K562 (cell line): ENCODE results near the gene FAM219B. TPM values are rescaled to one million over a fixed set of nuclear protein-coding genes. Genes with fewer than 3 reads are reported as not detected.
A peak's percentile ranks its signal among the peaks of the same experiment; 100 is the strongest.

Experiments used
- CHD2 ChIP-seq: IDR thresholded peaks from 2 replicates; pipeline ENCODE4 v1.6.1; 2011; ENCODE audit warnings: low read depth, low read length
- ELF4 ChIP-seq: fragments of 450-650 bp; formaldehyde crosslinking; IDR thresholded peaks from 2 replicates; pipeline ENCODE4 v1.4.0; 2022; ENCODE audit warnings: missing genetic modification characterization
- EP400 ChIP-seq: fragments of 450-650 bp; IDR thresholded peaks from 2 replicates; pipeline ENCODE4 v1.6.1; 2017; ENCODE audit warnings: antibody characterized with exemption, mild to moderate bottlenecking, moderate library complexity
- HNRNPK ChIP-seq: fragments of 200-400 bp; formaldehyde crosslinking; IDR thresholded peaks from one replicate; pipeline ENCODE4 v1.6.1; 2018; ENCODE audit warnings: mild to moderate bottlenecking, low read depth, low read length; ENCODE audit not compliant: poor library complexity, severe bottlenecking
- MAFF ChIP-seq: IDR thresholded peaks from 2 replicates; pipeline ENCODE4 v1.6.1; 2012; ENCODE audit warnings: low read length, improper control_type of control experiment
- MGA ChIP-seq: fragments of 450-650 bp; IDR thresholded peaks from 2 replicates; pipeline ENCODE4 v1.6.1; 2016; ENCODE audit warnings: mild to moderate bottlenecking, moderate library complexity
- PHF20 ChIP-seq: fragments of 450-650 bp; IDR thresholded peaks from 2 replicates; pipeline ENCODE4 v1.6.1; 2018; ENCODE audit not compliant: partially characterized antibody
- SIX5 ChIP-seq, 2 experiments: IDR thresholded peaks; 2 replicates each; pipeline ENCODE4 v1.6.1; 2011; ENCODE audit warnings: low read length in 2 of 2, borderline replicate concordance in 1 of 2, low read depth in 1 of 2, mild to moderate bottlenecking in 1 of 2, moderate library complexity in 1 of 2; ENCODE audit not compliant: insufficient read depth in 1 of 2
- SNIP1 ChIP-seq: fragments of 450-650 bp; IDR thresholded peaks from 2 replicates; pipeline ENCODE4 v1.7.1; 2017; ENCODE audit warnings: low read depth, mild to moderate bottlenecking
- TBP ChIP-seq: optimal IDR thresholded peaks from 2 replicates; pipeline ENCODE3; 2011; ENCODE audit warnings: low read depth, low read length, improper control_type of control experiment
- ZNF431 ChIP-seq: sonication (generic); formaldehyde crosslinking; IDR thresholded peaks from 2 replicates; pipeline ENCODE4 v1.8.0; 2022; ENCODE audit warnings: mild to moderate bottlenecking, missing genetic modification reagents
- ZNF512 ChIP-seq: IDR thresholded peaks from 2 replicates; pipeline ENCODE4 v1.6.1; 2016; ENCODE audit warnings: missing genetic modification characterization, missing compliant biosample characterization
- ZNF586 ChIP-seq: fragments of 450-650 bp; formaldehyde crosslinking; conservative IDR thresholded peaks from 2 replicates; pipeline ENCODE4 v1.4.0; 2020; ENCODE audit warnings: mild to moderate bottlenecking, moderate library complexity
- ZNF76 ChIP-seq: fragments of 250-450 bp; sonication (Bioruptor Pico); IDR thresholded peaks from 2 replicates; pipeline ENCODE4 v1.4.0; 2020; ENCODE audit warnings: mild to moderate bottlenecking, moderate library complexity, borderline replicate concordance
- polyA plus RNA-seq, 8 experiments: library from polyadenylated mRNA; depleted of rRNA in 4 of 8; stranded (reverse) in 5 of 8; unstranded in 3 of 8; fragments of >200 nt; fragmentation: Nextera tagmentation in 2 of 8; fragmentation: Illumina TruSeq in 1 of 8; extraction: Ambion mirVana in 2 of 8; extraction: Trizol in 1 of 8; gene quantifications; 2 replicates each; pipeline versions ENCODE4 v1.2.1 to v1.2.3, GENCODE V29; 2011 to 2014; ENCODE audit warnings: inconsistent platforms in 1 of 8, missing spikeins in 1 of 8
- total RNA-seq, 7 experiments: library from RNA; depleted of rRNA in 6 of 7; stranded (reverse); fragments of >200 nt in 6 of 7; fragmentation: Illumina TruSeq in 2 of 7; extraction: Trizol in 2 of 7; gene quantifications; 2 replicates each; pipeline versions ENCODE4 v1.2.1 to v1.2.3, GENCODE V29; 2011 to 2021; ENCODE audit warnings: low replicate concordance in 1 of 7

Gene FAM219B
- total and polyA plus RNA-seq, 9 of the 15 experiments (the other 6 are each of a cell fraction or from before 2014, with no cell fraction given), result 6.8 to 50.4 (median 29.4) TPM

GRCh38 chr15:74873036-74873755, 33.5 kb downstream of the FAM219B start, which contains the start of gene SCAMP2 (continued):
- TF ChIP-seq MGA (no peak; the same call in none of the 2 replicates), EP400 (peak; percentile 98), ZNF76 (CRISPR knock-in tag) (no peak), SIX5 (IDR thresholded peaks at IDR 0.05; ENCODE audit: borderline replicate concordance in 1 of 2, insufficient read depth in 1 of 2, low read depth in 1 of 2, low read length in 2 of 2) (no peak), ELF4 (CRISPR knock-in tag) (peak; percentile 98), CHD2 (0 out of 2 replicates have a peak, but pooled peaks have one; percentile 61), ZNF586 (CRISPR knock-in tag) (no peak), ZNF431 (CRISPR knock-in tag) (no peak), TBP (peak; percentile 70), PHF20 (peak; percentile 98), SNIP1 (no peak), MAFF (no peak), ZNF512 (tag) (no peak), HNRNPK (peak; percentile 36)
